Liver (tissue), 3 donors: ENCODE results near the gene PFN1.

ENCODE experiments used
- ATF3 ChIP-seq: IDR thresholded peaks from 2 replicates; pipeline ENCODE4 v1.6.1; 2016; ENCODE audit warnings: antibody characterized with exemption
- CTCF ChIP-seq: fragments of 150-350 bp; IDR thresholded peaks from 2 replicates; pipeline ENCODE4 v1.5.1; 2017; ENCODE audit warnings: improper control_type of control experiment, low read depth, low read length; ENCODE audit not compliant: missing input control
- GABPA ChIP-seq, 2 donors: IDR thresholded peaks in 1 of 2; conservative IDR thresholded peaks in 1 of 2; 2 replicates each; pipeline ENCODE4 v1.6.1; 2016; ENCODE audit warnings: antibody characterized with exemption in 2 of 2, mild to moderate bottlenecking in 1 of 2, moderate library complexity in 1 of 2
- JUND ChIP-seq, 2 donors: IDR thresholded peaks; 2 replicates each; pipeline ENCODE4 v1.6.1; 2016; ENCODE audit warnings: antibody characterized with exemption in 2 of 2
- REST ChIP-seq: IDR thresholded peaks from 2 replicates; pipeline ENCODE4 v1.6.1; 2016; ENCODE audit warnings: antibody characterized with exemption, mild to moderate bottlenecking
- YY1 ChIP-seq: IDR thresholded peaks from 2 replicates; pipeline ENCODE4 v1.6.1; 2016; ENCODE audit warnings: antibody characterized with exemption, mild to moderate bottlenecking
- donor health status: healthy.
- donor health status: healthy.

- TF ChIP-seq CTCF = no peak
- no peak for TF ChIP-seq JUND (IDR thresholded peaks at IDR 0.05)
- TF ChIP-seq ATF3 = no peak
- TF ChIP-seq GABPA (IDR thresholded peaks at IDR 0.05 in 1 of 2, conservative IDR thresholded peaks at IDR 0.05 in 1 of 2) = no peak
- no peak for TF ChIP-seq REST
- TF ChIP-seq YY1 = no peak
Observed at GRCh38 chr17:4960279-4960922, 12.1 kb upstream of the PFN1 start.
